ENCODE results near the gene WDFY3. TPM values are rescaled to one million over a fixed set of nuclear protein-coding genes. Genes with fewer than 3 reads are reported as not detected.

Gene WDFY3
- total and polyA plus RNA-seq, 2 experiments from 2014 or later: 7.7 to 55.9 TPM

DNA sequence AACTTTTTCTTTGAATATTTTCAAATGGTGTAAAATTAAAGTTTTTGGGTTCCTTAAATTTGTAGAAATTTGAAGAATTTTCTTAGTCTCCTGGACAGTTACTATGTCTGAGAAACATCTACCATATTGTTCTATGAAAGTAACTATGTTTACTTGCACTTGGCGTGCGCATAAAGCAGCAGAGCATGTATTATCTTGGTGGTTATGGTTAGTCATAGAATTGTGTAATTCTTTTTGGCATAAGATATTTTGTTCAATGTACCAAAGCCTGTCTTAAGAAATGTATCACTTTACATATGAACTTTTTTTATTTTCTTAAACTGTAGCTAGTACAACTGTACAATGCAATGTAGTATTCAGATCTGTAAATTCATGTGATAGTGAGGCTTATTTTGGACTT lies 334.4 kb downstream of the WDFY3 start:
- Histone ChIP-seq H3K27me3 (no peaks in the 10 kb centered on the region), H3K36me3 (replicated peaks; ENCODE audit: insufficient read depth, low read depth) (no peaks in the 10 kb centered on the region), H3K9me3 (ENCODE audit: low read depth) (no peaks in the 10 kb centered on the region), H2AFZ (no peak overlapping the region), H3K4me3 (no peak overlapping the region), H3K4me2 (no peak overlapping the region), H3K9me2 (replicated peaks; ENCODE audit: insufficient read depth) (no peaks in the 10 kb centered on the region), H3K27ac (no peak overlapping the region), H3K79me2 (no peaks in the 10 kb centered on the region), H4K20me1 (ENCODE audit: insufficient read depth, poor library complexity, severe bottlenecking) (no peaks in the 10 kb centered on the region), H3K4me1 (ENCODE audit: insufficient read depth) (no peaks in the 10 kb centered on the region)
- DNase-seq (ENCODE audit: low spot score): no peak
- TF ChIP-seq, protein P1, sequence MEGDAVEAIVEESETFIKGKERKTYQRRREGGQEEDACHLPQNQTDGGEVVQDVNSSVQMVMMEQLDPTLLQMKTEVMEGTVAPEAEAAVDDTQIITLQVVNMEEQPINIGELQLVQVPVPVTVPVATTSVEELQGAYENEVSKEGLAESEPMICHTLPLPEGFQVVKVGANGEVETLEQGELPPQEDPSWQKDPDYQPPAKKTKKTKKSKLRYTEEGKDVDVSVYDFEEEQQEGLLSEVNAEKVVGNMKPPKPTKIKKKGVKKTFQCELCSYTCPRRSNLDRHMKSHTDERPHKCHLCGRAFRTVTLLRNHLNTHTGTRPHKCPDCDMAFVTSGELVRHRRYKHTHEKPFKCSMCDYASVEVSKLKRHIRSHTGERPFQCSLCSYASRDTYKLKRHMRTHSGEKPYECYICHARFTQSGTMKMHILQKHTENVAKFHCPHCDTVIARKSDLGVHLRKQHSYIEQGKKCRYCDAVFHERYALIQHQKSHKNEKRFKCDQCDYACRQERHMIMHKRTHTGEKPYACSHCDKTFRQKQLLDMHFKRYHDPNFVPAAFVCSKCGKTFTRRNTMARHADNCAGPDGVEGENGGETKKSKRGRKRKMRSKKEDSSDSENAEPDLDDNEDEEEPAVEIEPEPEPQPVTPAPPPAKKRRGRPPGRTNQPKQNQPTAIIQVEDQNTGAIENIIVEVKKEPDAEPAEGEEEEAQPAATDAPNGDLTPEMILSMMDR (IDR thresholded peaks at IDR 0.05; ENCODE audit: poor library complexity): no peak
- no peak for TF ChIP-seq EZH2phosphoT487 (IDR thresholded peaks at IDR 0.05; ENCODE audit: low read depth, severe bottlenecking, unreplicated experiment)
- no peak for TF ChIP-seq EZH2 (IDR thresholded peaks at IDR 0.05; ENCODE audit: borderline replicate concordance)
- 87% methylated on average over 2 of the region's 2 CpGs for WGBS (ENCODE audit: low lambda C conversion rate, missing lambda C conversion rate)

DNA sequence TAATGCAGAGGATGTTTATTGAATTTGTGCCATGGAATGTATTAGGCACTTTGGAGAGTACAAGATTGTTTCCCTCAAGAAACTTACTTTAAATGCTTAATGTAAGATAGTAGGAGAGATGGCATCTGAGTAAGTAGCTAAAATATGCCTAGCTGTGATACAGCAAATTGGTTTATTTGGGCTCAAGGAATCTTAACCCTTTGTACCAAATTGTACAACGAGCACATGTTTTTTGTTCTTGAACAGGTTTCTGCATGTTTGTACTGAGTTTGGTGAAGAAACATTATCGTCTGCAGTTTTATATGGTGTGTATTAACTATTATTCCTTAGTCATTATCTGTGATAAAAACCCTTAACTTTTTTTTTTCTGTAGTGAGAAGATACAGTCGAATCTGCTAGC lies 334.9 kb downstream of the WDFY3 start:
- no peaks in the 10 kb centered on the region for H3K79me2 ChIP-seq
- H3K4me3 ChIP-seq: no peak overlapping the region
- H3K9me3 ChIP-seq (ENCODE audit: low read depth): no peaks in the 10 kb centered on the region
- no peaks in the 10 kb centered on the region for H3K36me3 ChIP-seq (replicated peaks; ENCODE audit: insufficient read depth, low read depth)
- no peak overlapping the region for H3K4me2 ChIP-seq
- no peaks in the 10 kb centered on the region for H3K9me2 ChIP-seq (replicated peaks; ENCODE audit: insufficient read depth)
- no peaks in the 10 kb centered on the region for H3K4me1 ChIP-seq (ENCODE audit: insufficient read depth)
- TF ChIP-seq EZH2 (IDR thresholded peaks at IDR 0.05; ENCODE audit: borderline replicate concordance): no peak
- TF ChIP-seq EZH2phosphoT487 (IDR thresholded peaks at IDR 0.05; ENCODE audit: low read depth, severe bottlenecking, unreplicated experiment): no peak
- TF ChIP-seq, protein P1 (IDR thresholded peaks at IDR 0.05; ENCODE audit: poor library complexity): no peak
- H3K27ac ChIP-seq: no peak overlapping the region
- WGBS (ENCODE audit: low lambda C conversion rate, missing lambda C conversion rate): 92% methylated on average over 3 of the region's 3 CpGs
- no peak overlapping the region for H2AFZ ChIP-seq
- H3K27me3 ChIP-seq: no peaks in the 10 kb centered on the region
- H4K20me1 ChIP-seq (ENCODE audit: insufficient read depth, poor library complexity, severe bottlenecking): no peaks in the 10 kb centered on the region
- DNase-seq (ENCODE audit: low spot score): no peak

DNA sequence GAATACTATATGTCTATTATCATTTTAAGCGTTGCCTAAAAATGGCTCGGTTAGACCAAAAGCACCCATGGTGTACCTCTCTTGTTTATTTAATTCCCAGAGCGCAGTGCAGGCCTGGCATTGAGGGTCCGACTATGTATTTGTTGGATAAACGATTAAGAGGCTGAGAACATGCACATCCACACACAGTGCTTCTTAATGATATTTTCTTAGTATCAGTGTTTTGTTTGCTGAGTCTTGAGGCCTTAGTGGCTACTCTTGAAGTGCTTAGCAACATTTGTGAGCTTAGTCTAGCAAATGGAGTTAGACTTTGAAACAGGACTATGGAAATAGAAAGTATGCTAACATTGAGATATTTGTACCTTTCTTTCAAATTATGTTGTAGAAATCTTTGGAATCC lies 339.8 kb downstream of the WDFY3 start:
- Histone ChIP-seq H3K27me3 (no peaks in the 10 kb centered on the region), H3K4me3 (no peak overlapping the region)
- DNase-seq (ENCODE audit: low spot score): no peak

More for the DNA sequence above, 339.8 kb downstream of the WDFY3 start:
- Histone ChIP-seq H3K4me1 (ENCODE audit: insufficient read depth) (no peaks in the 10 kb centered on the region), H3K9me2 (replicated peaks; ENCODE audit: insufficient read depth) (no peaks in the 10 kb centered on the region), H4K20me1 (ENCODE audit: insufficient read depth, poor library complexity, severe bottlenecking) (no peaks in the 10 kb centered on the region), H3K79me2 (no peaks in the 10 kb centered on the region), H2AFZ (no peak overlapping the region), H3K4me2 (no peak overlapping the region), H3K9me3 (ENCODE audit: low read depth) (no peaks in the 10 kb centered on the region), H3K27ac (no peak overlapping the region), H3K36me3 (replicated peaks; ENCODE audit: insufficient read depth, low read depth) (no peaks in the 10 kb centered on the region)
- TF ChIP-seq EZH2 (IDR thresholded peaks at IDR 0.05; ENCODE audit: borderline replicate concordance) (no peak), EZH2phosphoT487 (IDR thresholded peaks at IDR 0.05; ENCODE audit: low read depth, severe bottlenecking, unreplicated experiment) (no peak)
- TF ChIP-seq, protein P1 (IDR thresholded peaks at IDR 0.05; ENCODE audit: poor library complexity): no peak
- WGBS (ENCODE audit: low lambda C conversion rate, missing lambda C conversion rate): 75% methylated on average over 5 of the region's 5 CpGs

All from hepatocyte (in vitro differentiated cells).